H9 (cell line): ENCODE measurements around the gene IL21R. TPM values are rescaled to one million over a fixed set of nuclear protein-coding genes. Genes with fewer than 3 reads are reported as not detected.

ENCODE experiments used
- DNase-seq: peaks from one replicate; pipeline ENCODE4 v3.0.0-alpha.2; 2017
- H2AFZ ChIP-seq: one replicate; pipeline ENCODE4 v1.6.1; 2013; ENCODE audit warnings: mild to moderate bottlenecking, low read length, control low read depth, moderate library complexity
- H2AK5ac ChIP-seq: 2 replicates; pipeline ENCODE4 v1.6.1; 2013; ENCODE audit warnings: low read length, control low read depth, mixed read lengths; ENCODE audit not compliant: insufficient read length
- H2BK120ac ChIP-seq: one replicate; pipeline ENCODE4 v1.6.1; 2013; ENCODE audit warnings: low read depth, mild to moderate bottlenecking, low read length, control low read depth, inconsistent platforms; ENCODE audit not compliant: poor library complexity, severe bottlenecking
- H2BK12ac ChIP-seq: 2 replicates; pipeline ENCODE4 v1.6.1; 2013; ENCODE audit warnings: low read length, control low read depth, mixed read lengths, low read depth; ENCODE audit not compliant: insufficient read length
- H2BK15ac ChIP-seq: 2 replicates; pipeline ENCODE4 v1.6.1; 2013; ENCODE audit warnings: low read depth, low read length, control low read depth
- H2BK20ac ChIP-seq: one replicate; pipeline ENCODE4 v1.6.1; 2013; ENCODE audit warnings: low read depth, mild to moderate bottlenecking, low read length, control low read depth, inconsistent platforms; ENCODE audit not compliant: poor library complexity, severe bottlenecking
- H2BK5ac ChIP-seq: 2 replicates; pipeline ENCODE4 v1.6.1; 2013; ENCODE audit warnings: low read length, control low read depth, mixed read lengths; ENCODE audit not compliant: insufficient read length
- H3K14ac ChIP-seq: 2 replicates; pipeline ENCODE4 v1.6.1; 2013; ENCODE audit warnings: low read length, control low read depth; ENCODE audit not compliant: insufficient read depth
- H3K18ac ChIP-seq: 2 replicates; pipeline ENCODE4 v1.6.1; 2013; ENCODE audit warnings: low read depth, mild to moderate bottlenecking, mixed read lengths, low read length, control low read depth; ENCODE audit not compliant: insufficient read length
- H3K23ac ChIP-seq: 2 replicates; pipeline ENCODE4 v1.6.1; 2013; ENCODE audit warnings: low read length, control low read depth, mixed read lengths, low read depth; ENCODE audit not compliant: insufficient read length
- H3K23me2 ChIP-seq: 2 replicates; pipeline ENCODE4 v1.6.1; 2013; ENCODE audit warnings: low read depth, mild to moderate bottlenecking, mixed read lengths, low read length, control low read depth; ENCODE audit not compliant: insufficient read length, poor library complexity, severe bottlenecking
- H3K27ac ChIP-seq: 2 replicates; pipeline ENCODE4 v1.5.1; 2013; ENCODE audit warnings: low read length, control low read depth, mixed read lengths, low read depth; ENCODE audit not compliant: insufficient read length
- H3K27me3 ChIP-seq: 2 replicates; pipeline ENCODE4 v1.6.1; 2013; ENCODE audit warnings: low read length, control low read depth, inconsistent platforms; ENCODE audit not compliant: insufficient read depth
- H3K4ac ChIP-seq: 2 replicates; pipeline ENCODE4 v1.6.1; 2013; ENCODE audit warnings: low read depth, mild to moderate bottlenecking, control low read depth, inconsistent platforms, low read length, moderate library complexity
- H3K4me1 ChIP-seq: 2 replicates; pipeline ENCODE4 v1.6.1; 2013; ENCODE audit warnings: low read length, control low read depth, inconsistent platforms; ENCODE audit not compliant: insufficient read depth
- H3K4me2 ChIP-seq: 2 replicates; pipeline ENCODE4 v1.6.1; 2013; ENCODE audit warnings: low read length, control low read depth, mixed read lengths; ENCODE audit not compliant: insufficient read length, insufficient read depth
- H3K56ac ChIP-seq: 2 replicates; pipeline ENCODE4 v1.6.1; 2013; ENCODE audit warnings: low read depth, mild to moderate bottlenecking, mixed read lengths, low read length, control low read depth; ENCODE audit not compliant: insufficient read length
- H3K79me1 ChIP-seq: 2 replicates; pipeline ENCODE4 v1.6.1; 2013; ENCODE audit warnings: low read depth, mild to moderate bottlenecking, moderate library complexity, low read length, control low read depth, inconsistent platforms; ENCODE audit not compliant: insufficient read depth, poor library complexity, severe bottlenecking
- H3K79me2 ChIP-seq: 2 replicates; pipeline ENCODE4 v1.6.1; 2013; ENCODE audit warnings: low read length, control low read depth, inconsistent platforms; ENCODE audit not compliant: insufficient read depth
- H3K9ac ChIP-seq: 2 replicates; pipeline ENCODE4 v1.6.1; 2013; ENCODE audit warnings: low read length, control low read depth, mixed read lengths; ENCODE audit not compliant: insufficient read length; ENCODE audit errors: extremely low read depth
- H3K9me3 ChIP-seq: one replicate; pipeline ENCODE4 v1.6.1; 2013; ENCODE audit warnings: low read depth, low read length, inconsistent platforms; ENCODE audit not compliant: control insufficient read depth
- H3T11ph ChIP-seq: one replicate; pipeline ENCODE4 v1.6.1; 2013; ENCODE audit warnings: mild to moderate bottlenecking, low read length, control low read depth, inconsistent platforms
- H4K20me1 ChIP-seq: one replicate; pipeline ENCODE4 v1.6.1; 2013; ENCODE audit not compliant: control insufficient read depth, insufficient read length, insufficient read depth
- H4K5ac ChIP-seq: 2 replicates; pipeline ENCODE4 v1.6.1; 2013; ENCODE audit warnings: low read depth, mild to moderate bottlenecking, mixed read lengths, low read length, control low read depth; ENCODE audit not compliant: insufficient read length
- H4K8ac ChIP-seq: replicated peaks from 2 replicates; pipeline ENCODE4 v1.6.1; 2013; ENCODE audit warnings: low read length, control low read depth, mixed read lengths, low read depth; ENCODE audit not compliant: insufficient read length
- H4K91ac ChIP-seq: 2 replicates; pipeline ENCODE4 v1.6.1; 2013; ENCODE audit warnings: low read depth, mild to moderate bottlenecking, moderate library complexity, mixed read lengths, low read length, control low read depth; ENCODE audit not compliant: insufficient read length
- H3K27ac Mint-ChIP-seq, 3 experiments: 2 replicates in 2 of 3; 3 replicates in 1 of 3; pipeline ENCODE4 v1.8.0; 2020 to 2021; ENCODE audit warnings: mixed read lengths in 3 of 3, mild to moderate bottlenecking in 1 of 3, moderate library complexity in 1 of 3
- H3K27me3 Mint-ChIP-seq: 2 replicates; pipeline ENCODE4 v1.8.0; 2021; ENCODE audit warnings: low read depth, mild to moderate bottlenecking, moderate library complexity, mixed read lengths
- H3K36me3 Mint-ChIP-seq, 3 experiments: 2 replicates in 2 of 3; 3 replicates in 1 of 3; pipeline ENCODE4 v1.8.0; 2020 to 2021; ENCODE audit warnings: low read depth in 3 of 3, mixed read lengths in 3 of 3; ENCODE audit not compliant: insufficient read depth in 1 of 3
- H3K4me1 Mint-ChIP-seq, 2 experiments: 2 replicates each; pipeline ENCODE4 v1.8.0; 2020; ENCODE audit warnings: mixed read lengths in 2 of 2
- H3K4me3 Mint-ChIP-seq, 2 experiments: 2 replicates in 1 of 2; 3 replicates in 1 of 2; pipeline ENCODE4 v1.8.0; 2020 to 2021; ENCODE audit warnings: mild to moderate bottlenecking in 2 of 2, mixed read lengths in 2 of 2, moderate library complexity in 1 of 2
- H3K9me3 Mint-ChIP-seq, 2 experiments: 2 replicates in 1 of 2; 3 replicates in 1 of 2; pipeline ENCODE4 v1.8.0; 2020; ENCODE audit warnings: mild to moderate bottlenecking in 2 of 2, mixed read lengths in 2 of 2, moderate library complexity in 1 of 2
- CTCF ChIP-seq: fragments of 200-600 bp; sonication (generic); conservative IDR thresholded peaks from 3 replicates; pipeline ENCODE4 v1.8.0; 2021; ENCODE audit warnings: antibody characterized with exemption, mild to moderate bottlenecking
- WGBS: extraction: QIAGEN DNeasy Blood & Tissue Kit; methylation state at CpG from one replicate; pipeline ENCODE4 v1.1.7; 2013; ENCODE audit warnings: missing lambda C conversion rate, low lambda C conversion rate, mixed read lengths; ENCODE audit not compliant: insufficient read length; ENCODE audit errors: extremely low coverage; 5-methylcytosine and 5-hydroxymethylcytosine counted together
- total RNA-seq: library from RNA; stranded (reverse); gene quantifications from 2 replicates; pipeline ENCODE4 v1.2.1, GENCODE V29; 2021

The IL21R gene
- total RNA-seq, 1 experiment from 2014 or later: 0.07 TPM

GRCh38 chr16:27475561-27475960 lies 73.6 kb downstream of the IL21R start:
- no peaks in the 10 kb centered on the region for H3K23me2 ChIP-seq
- H3K4ac ChIP-seq: no peak overlapping the region
- no peak overlapping the region for H2AK5ac ChIP-seq
- no peaks in the 10 kb centered on the region for H3K9me3 Mint-ChIP-seq
- H2BK5ac ChIP-seq: no peak overlapping the region
- no peak overlapping the region for H3K27ac ChIP-seq
- no peaks in the 10 kb centered on the region for H3K27me3 ChIP-seq
- H3K27ac Mint-ChIP-seq: no peak overlapping the region
- no peaks in the 10 kb centered on the region for H3K79me1 ChIP-seq
- H3K4me2 ChIP-seq: no peak overlapping the region
- no peaks in the 10 kb centered on the region for H3K79me2 ChIP-seq
- H3K9me3 ChIP-seq: no peaks in the 10 kb centered on the region
- H4K8ac ChIP-seq: no peak overlapping the region
- no peak overlapping the region for H2BK20ac ChIP-seq
- no peak overlapping the region for H3K4me3 Mint-ChIP-seq
- no peaks in the 10 kb centered on the region; the same call in 1 of the 2 replicates for H3K27me3 Mint-ChIP-seq
- no peak overlapping the region for H3K18ac ChIP-seq
- H3K23ac ChIP-seq: no peak overlapping the region
- no peaks in the 10 kb centered on the region for H3K4me1 Mint-ChIP-seq
- H2BK12ac ChIP-seq: no peak overlapping the region
- no peak overlapping the region for H2BK120ac ChIP-seq
- H2AFZ ChIP-seq: no peak overlapping the region
- no peak for TF ChIP-seq CTCF
- no peak overlapping the region for H3K9ac ChIP-seq
- WGBS: no CpG with 5 or more reads among the region's 9 CpGs
- H4K20me1 ChIP-seq: no peaks in the 10 kb centered on the region
- no peak overlapping the region for H4K5ac ChIP-seq
- no peaks in the 10 kb centered on the region for H3K4me1 ChIP-seq
- H3K36me3 Mint-ChIP-seq: peaks cover 40 to 95% (median 90%) of the 10 kb centered on the region in 3 experiments; a peak in 6 of 7 replicates
- H3T11ph ChIP-seq: no peak overlapping the region
- H3K56ac ChIP-seq: no peak overlapping the region
- no peak overlapping the region for H3K14ac ChIP-seq
- H2BK15ac ChIP-seq: no peak overlapping the region
- no peak for DNase-seq
- H4K91ac ChIP-seq: no peak overlapping the region
